Pulmonary artery endothelial cell (primary cell): ENCODE data around the gene ADO. TPM values are rescaled to one million over a fixed set of nuclear protein-coding genes. Genes with fewer than 3 reads are reported as not detected.

Experiments used
- DNase-seq: peaks from one replicate; pipeline ENCODE4 v3.0.0-alpha.2; 2011; ENCODE audit warnings: low read depth, low spot score
- total RNA-seq: library from RNA; depleted of rRNA; stranded (reverse); fragments of >200 nt; gene quantifications from 2 replicates; pipeline ENCODE4 v1.2.3, GENCODE V29; 2014

ADO gene
- total RNA-seq, 1 donor from 2014 or later, result 16.6 TPM

DNA sequence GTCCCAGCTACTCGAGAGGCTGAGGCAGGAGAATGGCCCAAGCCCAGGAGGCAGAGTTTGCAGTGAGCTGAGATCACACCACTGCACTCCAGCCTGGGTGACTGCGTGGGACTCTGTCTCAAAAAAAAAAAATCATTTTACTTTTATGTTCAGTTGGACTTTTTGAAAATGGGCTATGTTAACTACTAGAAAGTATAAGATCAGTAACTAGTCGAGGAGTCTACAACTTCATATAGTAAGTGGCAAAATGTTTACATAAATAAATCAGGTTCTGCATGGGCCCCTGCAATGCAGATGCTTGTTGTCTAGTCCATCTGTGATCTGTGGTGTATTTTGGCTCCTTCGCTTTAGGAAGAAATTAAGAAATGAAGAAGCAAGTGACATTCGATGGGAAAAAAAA, 12.3 kb upstream of the ADO start:
- DNase-seq, result no peak

DNA sequence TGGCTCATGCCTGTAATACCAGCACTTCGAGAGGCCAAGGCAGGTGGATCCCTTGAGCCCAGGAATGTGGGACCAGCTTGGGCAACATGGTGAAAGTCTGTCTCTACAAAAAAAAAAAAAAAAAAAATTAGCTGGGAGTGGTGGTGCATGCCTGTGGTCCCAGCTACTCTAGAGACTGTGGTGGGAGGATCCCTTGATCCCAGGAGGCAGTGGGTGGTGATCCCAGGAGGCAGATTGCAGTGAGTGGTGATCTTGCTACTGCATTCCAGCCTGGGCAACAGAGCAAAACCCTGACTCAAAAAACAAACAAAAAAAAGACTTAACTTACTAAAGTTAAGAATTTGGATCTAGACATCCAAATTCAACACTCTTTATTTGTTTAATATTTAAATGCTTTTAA, 10.2 kb upstream of the ADO start:
- no peak for DNase-seq

DNA sequence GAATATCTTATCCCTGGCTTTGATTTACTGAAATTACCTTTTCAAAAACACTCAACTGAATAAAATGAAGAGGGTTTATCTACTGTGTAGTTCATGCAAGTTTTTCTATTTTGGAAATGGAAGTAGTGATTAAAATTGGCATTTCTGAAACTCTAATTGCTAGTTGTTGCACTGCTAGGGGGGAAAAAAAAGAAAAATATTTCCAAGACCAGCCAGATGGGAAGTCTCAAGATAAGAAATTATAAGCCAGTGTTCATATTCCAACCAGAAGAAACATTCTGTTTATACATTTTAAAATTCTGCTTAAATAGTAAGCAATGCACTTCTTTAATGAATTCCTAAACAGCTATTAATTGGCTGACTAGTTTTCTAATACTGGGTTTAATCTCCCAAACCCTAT, 9.4 kb upstream of the ADO start:
- DNase-seq, result no peak

DNA sequence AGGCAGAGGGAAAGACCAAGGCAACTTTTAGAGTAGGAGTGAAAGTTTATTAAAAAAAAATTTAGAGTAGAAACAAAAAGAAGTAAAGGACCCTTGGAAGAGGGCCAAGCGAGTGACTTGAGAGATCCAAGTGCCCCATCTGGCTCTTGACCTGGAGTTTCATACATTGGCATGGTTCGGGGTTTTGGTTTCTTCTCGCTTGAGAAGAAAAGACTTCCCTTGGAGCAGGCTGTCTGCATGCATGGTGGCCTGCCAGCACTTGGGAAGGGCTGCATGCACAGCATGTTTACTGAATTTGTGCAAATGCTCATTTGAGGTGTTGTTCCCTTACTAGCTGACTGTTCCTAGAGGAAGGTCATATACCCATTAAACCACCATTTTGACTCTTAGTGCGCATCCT, 8.8 kb upstream of the ADO start:
- no peak for DNase-seq

DNA sequence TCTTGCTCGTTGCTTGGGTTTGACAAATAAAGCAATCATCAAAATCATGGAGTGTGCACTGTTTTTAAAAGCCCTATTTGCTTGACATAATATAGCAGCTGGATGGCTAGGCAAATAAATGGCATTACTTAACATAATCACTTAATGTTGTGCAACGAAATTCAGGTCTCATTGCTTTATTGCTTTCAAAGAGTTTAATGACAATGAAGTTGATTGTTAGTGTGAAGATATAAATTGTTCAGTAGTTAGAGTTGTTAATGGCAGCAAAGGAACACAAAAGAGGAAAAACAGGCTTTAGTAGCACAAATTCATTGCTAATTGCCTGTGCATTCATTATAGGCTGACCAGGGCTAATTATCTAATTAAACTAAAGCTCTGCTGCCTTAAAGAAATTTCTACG, 7.6 kb upstream of the ADO start:
- DNase-seq, result no peak

DNA sequence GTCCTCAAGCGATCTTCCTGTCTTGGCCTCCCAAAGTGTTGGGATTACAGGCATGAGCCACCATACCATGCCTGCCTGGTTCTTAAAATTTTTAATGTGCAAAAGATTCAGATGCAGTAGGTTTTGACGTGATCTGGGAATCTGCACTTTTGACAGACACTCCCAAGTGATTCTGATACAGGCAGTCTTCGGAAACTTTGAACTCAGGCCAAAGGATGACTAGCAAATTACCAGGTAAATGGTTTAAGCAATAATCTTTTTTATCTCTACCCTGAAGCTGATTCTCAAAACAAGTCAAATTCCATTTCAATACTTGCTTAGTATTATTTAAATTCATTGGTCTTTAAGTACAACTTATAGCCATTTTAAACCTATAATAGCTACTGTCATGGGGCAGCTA, 2.6 kb upstream of the ADO start:
- DNase-seq, result no peak

DNA sequence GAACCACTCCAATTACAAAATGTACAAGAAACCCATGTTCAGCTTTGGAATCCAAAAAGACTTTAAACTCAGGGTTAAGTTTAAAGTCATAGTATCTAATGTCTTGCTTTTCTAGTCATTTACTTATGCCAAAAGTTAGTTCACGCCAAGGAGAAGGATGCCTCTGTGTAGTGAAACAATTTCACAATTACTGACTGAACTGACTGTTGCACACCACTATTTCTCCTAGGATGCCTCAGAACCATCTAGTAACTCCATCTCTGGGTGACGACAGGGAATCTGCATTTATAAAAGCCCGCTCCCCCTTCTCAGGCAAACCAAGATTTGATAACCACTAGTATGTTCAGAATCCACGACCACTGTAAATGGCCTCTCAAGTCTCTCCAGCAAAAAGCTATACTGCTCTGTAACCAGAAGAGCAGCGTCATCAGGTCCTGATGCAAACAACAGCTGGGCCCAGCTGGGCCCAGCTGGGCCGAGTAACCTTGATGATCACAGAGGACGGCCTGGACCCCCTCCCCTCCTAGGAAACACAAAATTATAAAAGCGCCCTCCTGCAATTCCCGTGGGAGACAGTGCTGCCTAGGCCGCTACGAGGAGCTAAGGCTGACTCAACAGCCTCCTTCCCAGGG, 680 bp upstream of the ADO start:
- DNase-seq, result no peak

DNA sequence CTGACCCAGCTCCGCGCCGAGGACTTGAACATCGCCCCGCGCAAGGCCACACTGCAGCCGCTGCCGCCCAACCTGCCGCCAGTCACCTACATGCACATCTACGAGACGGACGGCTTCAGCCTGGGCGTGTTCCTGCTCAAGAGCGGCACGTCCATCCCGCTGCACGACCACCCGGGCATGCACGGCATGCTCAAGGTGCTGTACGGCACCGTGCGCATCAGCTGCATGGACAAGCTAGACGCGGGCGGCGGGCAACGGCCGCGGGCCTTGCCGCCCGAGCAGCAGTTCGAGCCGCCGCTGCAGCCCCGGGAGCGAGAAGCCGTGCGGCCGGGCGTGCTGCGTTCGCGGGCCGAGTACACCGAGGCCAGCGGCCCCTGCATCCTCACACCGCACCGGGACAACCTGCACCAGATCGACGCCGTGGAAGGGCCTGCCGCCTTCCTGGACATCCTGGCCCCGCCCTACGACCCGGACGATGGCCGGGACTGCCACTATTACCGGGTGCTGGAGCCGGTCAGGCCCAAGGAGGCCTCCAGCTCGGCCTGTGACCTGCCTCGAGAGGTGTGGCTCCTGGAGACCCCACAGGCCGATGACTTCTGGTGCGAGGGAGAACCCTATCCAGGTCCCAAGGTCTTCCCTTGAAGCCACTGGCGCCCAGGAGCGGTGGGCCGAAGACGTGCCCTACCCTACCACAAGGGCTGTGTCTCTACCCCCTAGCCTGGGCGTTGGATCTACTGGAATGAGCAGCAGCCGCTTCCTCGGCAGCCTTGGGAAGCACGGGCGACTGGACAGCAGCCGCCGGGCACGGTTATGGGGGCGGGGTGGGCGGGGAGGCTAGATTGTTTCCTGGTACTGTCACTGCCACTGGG, 945 bp downstream of the ADO start:
- no peak for DNase-seq

DNA sequence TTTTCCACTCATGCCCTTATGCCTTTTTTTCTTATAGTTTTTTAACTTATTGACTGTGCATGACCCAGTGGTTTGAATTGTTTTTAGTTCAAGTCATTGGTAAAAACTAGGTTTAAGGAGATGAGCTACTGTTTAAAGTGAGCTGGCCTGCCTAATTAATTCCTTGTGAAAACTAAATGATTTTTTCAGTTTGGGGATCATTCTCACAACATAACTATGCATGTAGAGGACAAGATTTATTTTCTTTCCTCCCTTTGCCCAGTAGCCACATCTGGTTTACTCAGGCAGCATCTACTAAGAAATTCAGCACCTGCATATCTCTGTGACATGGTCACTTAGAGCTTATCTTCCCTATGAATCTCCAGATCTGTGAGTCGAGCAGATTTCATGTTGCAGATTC, 1.7 kb downstream of the ADO start:
- DNase-seq, result no peak

DNA sequence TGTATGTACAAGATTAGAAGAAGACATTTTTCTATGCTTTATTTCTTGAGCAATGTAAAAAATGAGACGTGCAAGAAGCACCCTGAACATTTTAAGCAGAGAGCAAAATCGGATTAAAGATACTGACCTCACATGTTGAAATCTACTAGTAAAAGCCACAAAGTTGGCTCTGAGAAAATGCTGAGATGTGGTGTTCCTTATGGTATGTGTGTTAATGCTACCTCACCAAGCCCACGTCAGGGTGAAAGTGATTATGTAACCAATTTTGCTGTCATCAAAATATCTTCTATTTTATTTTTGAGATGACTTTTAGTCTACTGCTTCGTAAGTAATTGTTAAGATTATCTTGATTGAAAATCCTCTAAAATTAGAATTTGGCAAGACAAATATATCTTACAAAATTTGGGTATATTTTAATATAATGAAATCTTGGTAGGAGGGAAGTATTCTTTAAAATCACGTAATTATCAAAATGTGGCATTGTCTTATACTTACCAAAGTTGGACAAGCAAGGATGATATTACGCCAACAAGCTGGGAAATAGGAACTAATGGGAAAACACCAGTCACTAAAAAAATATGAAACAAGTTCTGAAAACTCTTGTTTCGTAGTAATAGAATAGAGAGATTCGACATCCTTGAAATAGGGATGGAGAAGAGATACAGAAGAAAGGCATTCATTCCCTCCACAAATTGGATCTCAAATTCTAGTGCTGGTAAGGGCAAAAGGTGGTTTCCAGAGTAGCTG, 5.8 kb downstream of the ADO start:
- no peak for DNase-seq

DNA sequence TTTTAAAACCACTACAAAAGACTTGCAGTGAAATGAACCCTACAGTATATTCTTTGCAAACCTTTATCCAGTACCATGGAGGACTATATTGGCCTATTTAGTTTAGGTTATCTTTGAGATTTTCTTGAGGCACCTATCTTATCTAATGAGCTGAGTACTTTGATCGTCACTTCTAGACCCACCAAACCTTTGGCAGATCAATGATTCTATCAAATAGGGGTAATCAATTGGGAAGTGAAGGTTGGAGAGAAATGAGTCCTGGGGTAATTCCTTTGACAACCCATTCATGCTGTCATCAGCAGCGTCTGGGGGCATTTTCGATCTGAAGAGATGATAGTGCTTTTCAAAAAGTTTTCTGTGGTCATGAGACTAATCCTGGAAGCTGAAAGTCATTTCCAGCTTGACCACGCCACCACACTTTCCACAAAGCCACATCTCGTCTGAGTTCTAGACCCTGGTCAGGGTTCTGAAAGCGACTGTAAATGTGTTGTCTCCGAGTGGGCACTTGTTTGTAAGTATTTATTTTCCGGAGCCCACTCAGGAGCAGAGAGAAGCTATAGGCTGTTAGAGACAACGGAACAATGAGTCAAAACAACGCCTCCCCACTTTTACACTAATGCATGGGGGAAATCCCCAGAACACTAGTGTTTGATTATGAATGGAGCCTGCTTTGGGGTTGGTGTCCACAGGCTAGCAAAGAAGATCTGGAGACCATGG, 6.8 kb downstream of the ADO start:
- no peak for DNase-seq

DNA sequence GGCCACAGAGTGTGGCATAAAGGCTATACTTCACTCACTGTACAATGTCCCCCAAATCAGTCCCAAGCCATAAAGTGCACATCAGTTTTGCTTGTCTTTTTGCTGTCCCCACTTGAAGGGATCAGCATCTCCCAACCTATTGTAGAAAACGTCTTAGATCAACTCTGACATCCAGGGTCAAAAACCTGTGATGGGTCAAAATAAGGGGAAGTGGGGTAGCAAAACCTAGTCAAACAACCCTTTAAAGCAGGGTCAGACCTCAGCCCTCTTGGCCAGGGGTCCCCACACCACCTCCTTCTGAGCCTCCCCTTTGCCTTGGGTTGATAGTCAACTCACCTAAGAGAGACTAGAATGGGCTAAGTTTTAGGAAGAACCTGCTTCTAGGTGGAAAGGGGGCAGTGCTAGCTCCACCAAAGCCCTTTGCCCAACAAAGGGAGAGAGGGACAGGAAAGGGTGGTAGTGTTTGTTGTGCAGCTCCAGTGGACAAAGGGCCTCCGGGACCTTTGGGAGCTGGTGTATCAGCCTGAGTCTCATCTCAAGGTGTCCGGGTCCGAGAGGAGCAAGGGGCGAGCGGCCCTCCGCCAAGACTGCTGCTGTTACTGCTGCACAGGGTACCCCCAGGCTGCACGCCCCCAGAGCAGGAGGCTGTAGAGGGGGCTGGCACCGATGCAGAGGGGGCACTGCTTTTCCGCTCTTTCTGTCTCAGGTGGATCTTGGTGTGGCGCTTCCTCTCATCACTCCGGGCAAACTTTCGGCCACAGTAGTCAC, 8.3 kb downstream of the ADO start:
- no peak for DNase-seq

DNA sequence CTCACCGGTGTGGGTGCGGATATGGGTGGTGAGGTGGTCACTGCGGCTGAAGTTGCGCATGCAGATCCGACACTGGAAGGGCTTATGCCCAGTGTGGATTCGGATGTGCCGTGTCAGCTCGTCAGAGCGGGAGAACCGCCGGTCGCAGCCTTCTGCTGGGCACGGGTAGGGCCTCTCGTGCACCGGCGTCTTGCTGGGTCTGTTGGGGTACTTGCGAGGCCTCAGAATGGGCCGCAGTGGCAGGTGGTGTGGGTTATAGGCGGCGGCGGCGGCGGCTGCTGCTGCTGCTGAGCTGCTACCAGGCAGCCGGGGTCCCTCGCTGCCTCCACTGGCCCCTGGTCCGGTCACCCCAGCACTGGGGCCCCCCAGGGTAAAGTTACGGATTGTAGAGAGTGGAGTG, 8.9 kb downstream of the ADO start:
- no peak for DNase-seq

DNA sequence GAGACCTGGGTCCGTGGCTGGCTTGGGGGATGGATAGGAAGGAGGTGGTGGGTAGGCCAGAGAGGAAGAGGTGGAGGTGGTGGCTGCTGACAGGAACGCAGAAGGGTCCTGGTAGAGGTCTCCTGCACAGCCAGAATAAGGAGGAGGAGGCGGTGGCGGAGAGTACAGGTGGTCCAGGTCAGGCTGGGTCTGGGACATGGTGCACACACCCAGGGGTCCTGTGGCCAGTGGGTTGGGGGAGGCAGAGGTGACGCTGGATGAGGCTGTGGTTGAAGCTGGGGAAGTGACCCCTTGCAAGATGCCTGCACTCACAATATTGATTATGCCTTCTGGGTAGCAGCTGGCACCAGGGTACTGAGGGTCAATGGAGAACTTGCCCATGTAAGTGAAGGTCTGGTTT, 9.5 kb downstream of the ADO start:
- DNase-seq, result no peak

DNA sequence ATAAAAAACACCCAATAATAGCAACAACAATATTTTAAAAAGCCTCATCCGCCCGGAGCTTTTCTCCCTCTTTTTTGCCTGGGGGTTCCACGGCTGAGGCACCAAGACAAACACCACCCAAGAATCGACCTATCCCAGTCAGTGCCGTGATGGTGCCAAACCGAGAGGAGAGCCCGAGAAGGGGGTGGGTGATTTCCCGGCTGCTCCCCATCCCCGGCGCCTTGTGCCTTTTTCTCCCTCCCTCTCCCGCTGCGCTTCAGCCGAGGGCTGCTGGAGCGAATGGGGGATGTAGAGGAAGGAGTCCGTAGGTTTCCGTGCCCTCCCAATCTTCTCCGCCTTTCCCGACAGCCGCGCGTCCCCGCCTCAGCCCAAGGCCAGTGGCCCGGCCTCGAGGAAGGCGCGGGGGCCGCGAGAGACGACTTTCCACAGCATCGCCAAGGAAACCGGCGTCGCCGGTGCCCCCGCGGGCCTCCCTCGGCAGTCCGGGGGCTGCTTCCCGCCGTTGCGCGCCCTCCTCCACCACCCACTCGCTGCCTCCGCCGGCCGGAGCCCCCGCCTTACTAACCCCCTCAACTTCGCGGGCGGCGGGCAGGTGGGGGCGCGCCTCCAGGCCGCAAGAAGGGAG, 10.3 kb downstream of the ADO start:
- DNase-seq, result no peak

DNA sequence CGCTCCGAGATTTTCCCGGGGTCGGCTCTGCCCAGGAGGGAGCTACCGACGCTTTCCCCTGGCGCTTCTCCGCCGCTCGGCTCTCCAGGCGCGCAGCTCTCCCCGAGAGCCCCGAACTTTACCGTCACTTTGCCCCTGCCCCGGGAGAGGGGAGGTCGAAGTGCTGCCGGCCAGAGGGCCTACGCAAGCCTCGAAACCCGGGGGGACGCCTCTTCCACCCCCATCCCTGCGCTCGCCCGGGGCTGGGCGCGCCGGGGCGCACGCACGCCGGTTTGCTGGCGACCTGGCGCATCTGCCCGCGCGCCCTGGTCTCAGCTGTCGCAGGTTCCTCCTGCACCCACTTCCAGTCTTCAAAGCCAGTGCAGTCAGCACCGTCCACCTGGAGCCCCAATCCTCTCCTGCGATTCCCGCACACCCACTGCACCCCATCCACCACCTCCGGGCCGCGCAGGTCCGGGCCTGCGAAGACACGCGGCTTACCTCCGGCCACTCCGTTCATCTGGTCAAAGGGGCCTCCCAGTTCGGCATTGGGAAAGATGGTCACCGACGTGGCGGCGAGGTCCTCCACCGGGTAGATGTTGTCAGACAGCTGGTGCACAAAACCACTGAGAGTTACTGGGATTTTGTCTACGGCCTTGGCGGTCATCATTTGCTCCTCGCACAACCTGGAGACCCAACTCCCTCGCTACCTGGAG, 11.0 kb downstream of the ADO start:
- DNase-seq, result no peak

DNA sequence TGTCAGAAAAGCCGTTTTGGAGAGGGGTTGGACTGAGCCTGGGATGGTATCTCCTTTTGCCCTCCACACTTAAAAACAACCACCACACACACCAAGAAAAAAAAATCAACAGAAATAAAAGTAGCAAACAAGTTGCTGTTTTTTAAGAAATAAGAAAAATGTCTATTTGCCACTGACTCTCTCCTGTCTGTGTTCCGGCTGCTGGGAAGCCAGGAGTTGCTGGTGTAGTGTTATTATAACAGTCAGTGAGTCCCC, 11.5 kb downstream of the ADO start:
- no peak for DNase-seq

DNA sequence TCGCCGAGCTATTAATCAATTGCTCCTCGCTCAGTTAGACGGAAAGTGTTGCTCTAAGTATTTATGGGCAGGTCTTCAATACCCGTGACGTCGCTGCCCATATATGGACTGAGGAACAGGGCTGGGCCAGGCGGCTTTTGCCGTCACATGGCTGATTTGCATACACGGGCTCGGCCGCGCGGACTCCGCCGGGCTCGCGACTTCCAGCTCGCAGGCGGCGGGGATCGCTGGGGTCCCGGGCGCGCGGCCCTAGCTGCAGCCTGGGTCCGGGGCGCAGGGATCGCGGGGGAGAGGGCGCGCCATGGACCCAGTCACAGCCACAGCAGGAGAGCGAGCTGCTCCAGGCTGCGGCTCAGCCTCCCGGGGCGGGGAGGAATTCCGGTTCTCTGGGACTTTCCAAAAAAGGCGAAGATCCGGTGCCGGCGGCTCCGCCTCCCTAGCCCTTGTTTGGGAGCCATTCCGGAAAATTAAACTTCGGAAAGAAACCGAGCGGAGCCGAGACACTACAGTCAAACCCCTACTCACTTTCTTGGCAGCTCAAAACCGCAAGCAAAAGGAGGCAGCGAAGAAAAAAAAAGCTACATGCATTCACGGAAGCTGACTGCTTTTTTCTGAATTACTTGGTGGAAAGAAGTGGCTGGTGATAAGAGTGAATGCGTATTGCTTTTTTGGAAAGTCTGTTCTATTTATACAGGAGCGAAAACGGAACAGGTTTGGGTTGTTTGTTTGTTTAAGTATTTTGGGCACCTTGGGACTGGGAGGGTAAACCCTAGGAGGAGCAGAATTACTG, 12.0 kb downstream of the ADO start, which contains the start of gene EGR2:
TSS of gene EGR2 (minus strand) at position 36 of the 790 bp plus-strand sequence. CDS start 337 bp downstream, outside the sequence.
- DNase-seq, result peak; percentile 91

DNA sequence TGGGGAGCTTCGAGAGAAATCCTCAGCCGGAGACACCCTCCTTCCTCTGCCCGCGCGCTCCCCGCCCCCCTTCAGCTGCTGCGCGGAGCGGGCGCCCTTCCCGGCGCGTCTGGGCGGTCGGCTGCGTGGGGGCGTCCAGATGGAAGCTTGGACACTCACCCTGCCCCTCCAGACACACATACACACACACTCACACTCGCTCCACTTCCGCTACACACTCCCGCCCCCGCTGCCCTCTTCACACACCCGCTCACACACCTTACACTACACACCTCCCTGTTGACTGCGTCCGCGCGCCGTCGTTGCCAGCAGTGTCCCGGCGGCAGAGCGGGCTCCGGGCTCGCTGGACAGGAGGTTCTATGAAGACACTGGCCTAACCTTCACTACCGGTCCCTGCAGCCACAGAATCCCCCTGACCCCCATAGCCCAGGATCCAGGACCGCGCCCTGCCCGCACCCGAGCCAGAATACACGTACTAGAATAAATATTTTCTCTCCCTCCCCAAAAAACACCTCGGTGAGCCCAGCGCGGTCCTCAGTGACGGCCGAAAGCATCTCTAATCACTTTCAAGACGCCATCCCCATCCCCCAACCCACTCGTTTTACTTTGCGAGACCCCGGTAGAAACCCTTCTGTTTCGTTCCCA, 12.7 kb downstream of the ADO start:
- DNase-seq, result no peak
